ENCODE data around the gene CDH13.

GRCh38 chr16:83530293-83530692, 903.5 kb downstream of the CDH13 start:
- TF ChIP-seq CTCF (conservative IDR thresholded peaks at IDR 0.05): no peak
- no peak for TF ChIP-seq ZFX (IDR thresholded peaks at IDR 0.05)
